ENCODE data around the gene TMEM128. TPM values are rescaled to one million over a fixed set of nuclear protein-coding genes. Genes with fewer than 3 reads are reported as not detected.
A peak's percentile ranks its signal among the peaks of the same experiment; 100 is the strongest.

The TMEM128 gene, protein sequence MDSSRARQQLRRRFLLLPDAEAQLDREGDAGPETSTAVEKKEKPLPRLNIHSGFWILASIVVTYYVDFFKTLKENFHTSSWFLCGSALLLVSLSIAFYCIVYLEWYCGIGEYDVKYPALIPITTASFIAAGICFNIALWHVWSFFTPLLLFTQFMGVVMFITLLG
- polyA plus RNA-seq (2012; ENCODE audit: insufficient read depth, insufficient read length) = 27.4 TPM

DNA sequence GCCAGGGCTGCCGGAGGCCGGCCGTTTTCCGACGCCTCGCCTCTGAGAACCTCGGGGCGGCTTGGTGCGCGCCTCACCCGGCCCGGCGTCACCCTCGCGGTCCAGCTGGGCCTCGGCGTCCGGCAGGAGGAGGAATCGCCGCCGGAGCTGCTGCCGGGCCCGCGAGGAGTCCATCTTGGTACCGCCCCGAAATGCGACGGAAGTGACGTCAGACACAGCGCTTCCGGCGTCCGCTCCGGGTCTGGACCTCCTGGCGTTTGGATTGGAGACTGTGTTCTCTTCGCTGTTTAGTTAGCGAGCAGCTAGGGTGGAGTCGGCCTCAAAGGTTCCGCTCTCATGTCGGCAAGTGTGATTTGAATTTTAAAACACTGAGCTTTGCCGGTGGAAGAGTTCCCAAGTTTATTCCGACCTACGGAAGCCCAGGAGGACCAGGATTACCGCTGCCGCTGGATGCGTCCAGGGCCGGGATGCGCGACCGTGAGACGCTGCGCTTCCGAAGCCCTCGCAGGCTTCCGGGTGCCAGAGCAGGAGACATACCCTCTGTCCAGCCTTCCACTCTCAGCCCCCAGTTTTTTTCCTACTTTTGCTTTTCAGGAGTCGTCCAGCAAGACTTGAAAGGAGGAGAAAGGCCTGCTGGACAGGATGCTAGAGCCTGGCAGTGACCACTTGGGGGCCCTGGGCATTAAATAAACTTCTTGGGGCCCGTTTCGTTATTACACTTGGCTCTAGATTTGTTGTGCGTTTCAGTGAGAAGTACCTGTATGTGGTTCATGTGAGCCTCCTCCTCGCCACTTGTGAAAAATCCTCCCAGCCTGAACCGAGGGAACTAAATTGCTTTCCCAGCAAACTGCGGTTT, at the start of gene TMEM128:
TMEM128 (minus strand) TSS at position 195 of the 856 bp plus-strand sequence; CDS start at position 174, 21 bp downstream.
- H3K4me3 ChIP-seq (ENCODE audit: low read length) = peak within 1 kb of the TSS; percentile 97
- DNase-seq (ENCODE audit: low read depth, low spot score) = peak; percentile 86

DNA sequence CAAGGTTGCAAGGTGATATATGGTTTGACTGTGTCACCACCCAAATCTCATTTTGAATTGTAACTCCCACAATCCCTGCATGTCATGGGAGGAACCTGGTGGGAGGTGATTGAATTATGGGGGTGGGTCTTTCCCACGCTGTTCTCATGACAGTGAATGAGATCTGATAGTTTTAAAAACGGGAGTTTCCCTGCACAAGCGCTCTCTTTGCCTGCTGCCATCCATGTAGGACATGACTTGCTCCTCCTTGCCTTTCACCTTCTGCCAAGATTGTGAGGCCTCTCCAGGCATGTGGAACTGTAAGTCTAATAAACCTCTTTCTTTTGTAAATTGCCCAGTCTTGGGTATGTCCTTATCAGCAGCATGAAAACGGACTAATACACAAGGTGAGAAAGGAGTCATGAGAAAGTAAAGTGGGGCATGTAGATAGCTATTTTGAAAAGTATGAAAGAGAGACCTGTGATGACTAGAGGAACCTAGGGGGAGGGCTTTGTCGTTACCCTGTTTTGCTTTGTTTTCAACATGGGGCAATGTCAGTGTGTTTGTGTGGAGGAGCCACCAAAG, 48.3 kb upstream of the TMEM128 start:
- H3K4me3 ChIP-seq (ENCODE audit: low read length) = no peak overlapping the region
- DNase-seq (ENCODE audit: low read depth, low spot score) = no peak

DNA sequence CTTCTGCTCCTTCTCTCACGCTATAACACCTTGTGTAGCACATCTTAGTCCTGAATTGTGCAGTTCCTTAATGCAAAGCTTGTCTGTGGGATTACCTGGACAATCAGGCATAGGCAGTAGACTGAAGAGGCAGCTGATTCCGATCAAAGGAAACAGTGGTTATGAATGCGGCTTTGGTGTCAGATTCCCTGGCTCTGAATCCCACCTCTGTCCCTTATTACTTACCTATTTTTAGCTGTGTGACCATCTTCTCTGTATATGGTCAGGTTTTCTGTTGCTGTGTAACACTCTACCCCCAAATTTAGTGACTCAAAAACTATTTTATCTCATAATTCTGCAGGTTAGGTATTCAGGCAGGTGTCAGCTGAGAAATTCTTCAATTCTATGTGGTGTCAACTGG, 45.3 kb upstream of the TMEM128 start:
- no peak overlapping the region for H3K4me3 ChIP-seq (ENCODE audit: low read length)
- no peak for DNase-seq (ENCODE audit: low read depth, low spot score)

DNA sequence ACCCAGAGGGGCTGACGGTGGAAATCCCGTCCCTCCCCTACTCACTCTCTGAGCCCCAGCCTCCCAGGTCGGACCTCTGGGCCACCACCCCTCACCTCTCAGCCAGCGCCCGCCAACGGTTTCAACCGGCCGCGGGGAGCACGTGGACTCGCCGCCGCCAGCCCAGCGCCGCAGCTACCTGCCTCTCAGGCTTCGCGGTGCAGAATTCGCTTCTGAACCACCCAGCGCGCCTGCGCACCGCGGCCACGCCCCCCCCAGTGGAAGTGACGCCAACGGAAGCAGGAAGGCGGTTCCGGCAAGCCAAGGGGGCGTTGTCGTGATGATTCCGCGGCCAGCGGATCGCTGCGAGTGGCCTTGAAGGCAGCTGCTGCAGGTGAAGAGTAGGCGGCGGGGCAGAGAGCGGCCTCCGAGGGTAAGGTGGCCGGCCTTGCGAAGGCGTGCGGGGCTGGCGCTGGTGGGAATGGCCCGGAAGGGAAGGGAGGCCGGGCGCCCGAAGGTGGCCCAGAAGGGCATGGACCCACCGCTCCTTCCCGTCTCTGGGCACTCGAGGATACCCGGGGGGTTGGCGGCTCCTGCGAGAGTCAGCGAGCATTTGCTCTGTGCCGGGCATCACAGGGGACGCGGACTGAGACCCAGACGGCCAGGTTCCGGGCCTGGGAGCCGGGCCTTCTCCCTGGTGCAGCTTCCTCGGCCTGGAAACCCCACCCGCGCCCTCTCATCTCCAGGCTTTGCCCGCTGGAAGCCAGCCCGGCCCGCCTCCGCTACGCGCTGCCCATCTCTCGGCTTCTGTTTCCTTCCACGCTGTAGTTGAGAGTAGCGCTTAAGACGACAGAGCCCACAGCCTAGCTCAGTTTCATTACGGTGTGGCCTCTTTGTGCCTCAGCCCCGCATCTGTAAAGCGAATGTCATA, 42.2 kb upstream of the TMEM128 start, which contains the start of the genes LYAR and ZBTB49:
LYAR (minus strand) TSS at position 214 of the 910 bp plus-strand sequence. CDS start 6,412 bp downstream, outside the sequence.
ZBTB49 (plus strand) TSS at position 311 of the 910 bp plus-strand sequence. CDS start 9,695 bp downstream, outside the sequence.
- H3K4me3 ChIP-seq (ENCODE audit: low read length) = peak within 1 kb of the TSS; percentile 98
- peak; percentile 78 for DNase-seq (ENCODE audit: low read depth, low spot score)

DNA sequence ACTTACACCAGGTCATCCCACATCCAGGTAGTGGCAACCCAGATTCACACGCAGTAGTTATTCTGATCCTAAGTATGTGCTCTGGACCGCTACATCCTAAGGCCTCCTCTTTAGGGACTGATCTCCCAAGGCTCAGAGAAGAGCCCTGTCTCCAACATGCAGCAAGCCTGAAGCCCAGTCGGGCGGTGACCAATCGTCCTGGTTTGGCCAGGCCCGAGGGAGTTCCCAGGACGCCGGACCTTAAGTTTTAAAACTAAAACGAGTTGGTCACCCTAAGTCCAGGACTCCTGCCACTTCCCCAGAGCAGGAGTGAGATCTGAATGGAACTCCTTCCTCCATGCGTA, 41.5 kb upstream of the TMEM128 start:
- H3K4me3 ChIP-seq (ENCODE audit: low read length) = peak overlapping the region; percentile 98
- no peak for DNase-seq (ENCODE audit: low read depth, low spot score)

DNA sequence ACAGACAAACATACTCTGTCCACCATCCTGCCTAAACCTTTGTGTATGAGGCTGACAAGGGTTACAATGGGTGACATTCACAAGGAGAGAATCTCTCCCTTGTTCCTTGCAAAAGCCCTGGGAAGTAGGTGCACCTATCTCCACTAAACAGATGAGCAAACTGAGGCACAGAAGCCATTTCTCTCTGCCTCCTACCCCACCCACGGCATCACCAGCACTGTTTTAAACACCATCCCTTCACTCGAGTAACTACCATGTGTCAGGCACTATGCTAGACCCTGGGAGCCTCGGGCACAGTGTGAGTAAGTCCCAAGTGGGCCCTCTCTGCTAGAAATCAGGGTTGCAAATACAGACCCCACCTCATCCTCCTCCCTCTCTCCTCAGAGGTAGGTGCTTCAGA, 41.0 kb upstream of the TMEM128 start:
- no peak for DNase-seq (ENCODE audit: low read depth, low spot score)
- peak overlapping the region; percentile 98 for H3K4me3 ChIP-seq (ENCODE audit: low read length)

DNA sequence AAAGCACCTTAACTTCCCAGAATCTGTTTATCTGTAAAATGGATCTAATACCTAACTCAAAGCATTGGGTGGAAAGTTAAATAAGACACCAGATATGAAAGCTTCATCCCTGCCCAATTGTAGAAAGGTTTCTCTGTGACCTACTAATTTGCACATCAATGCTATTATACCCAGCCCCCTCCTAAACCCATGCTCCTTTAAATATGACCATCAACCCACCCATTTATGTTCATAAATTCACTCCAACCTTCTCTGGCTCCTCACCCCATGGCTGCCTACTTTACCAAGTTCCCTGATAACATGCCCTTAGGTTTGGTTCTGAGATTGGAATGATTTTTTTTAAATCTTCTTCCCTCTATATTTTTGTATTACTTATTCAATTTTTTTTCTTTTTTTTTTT, 40.1 kb upstream of the TMEM128 start:
- DNase-seq (ENCODE audit: low read depth, low spot score) = no peak
- H3K4me3 ChIP-seq (ENCODE audit: low read length) = no peak overlapping the region

DNA sequence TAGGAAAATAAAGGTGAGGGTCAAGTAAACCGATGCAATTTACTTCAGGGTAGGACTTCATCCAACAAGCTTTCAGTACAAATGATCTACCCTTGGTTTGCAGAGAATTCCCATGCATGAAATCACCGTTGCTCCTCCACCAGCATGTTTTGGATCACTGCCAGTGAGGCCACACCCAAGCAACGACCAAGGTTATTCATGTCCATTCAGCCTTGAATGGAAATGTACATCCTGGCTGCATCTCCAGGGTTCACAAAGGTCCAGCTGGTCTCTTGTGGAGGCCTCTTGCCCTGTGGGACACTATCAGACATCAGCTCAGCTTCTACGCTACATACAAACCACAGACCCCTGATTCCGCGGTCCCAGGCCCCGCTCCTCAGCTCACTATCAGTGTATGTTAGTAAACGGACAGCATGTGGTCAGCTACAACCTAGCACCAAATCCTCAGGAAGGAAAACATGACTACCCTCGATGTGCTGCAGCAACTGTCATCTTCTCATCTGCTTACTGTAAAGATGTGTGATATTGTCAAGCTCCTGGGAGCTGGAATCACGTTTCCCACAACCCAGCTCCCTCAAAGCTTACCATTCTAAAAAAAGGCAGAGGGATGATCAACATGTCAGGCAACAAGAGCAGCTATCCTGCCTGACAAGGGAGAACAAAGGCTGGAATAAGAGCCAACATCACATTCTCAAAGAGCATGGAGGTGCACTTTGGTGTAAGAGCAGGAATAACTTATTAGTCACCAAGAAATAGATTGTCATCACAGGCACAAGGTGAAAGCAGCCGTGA, 37.0 kb upstream of the TMEM128 start:
- no peak for DNase-seq (ENCODE audit: low read depth, low spot score)
- H3K4me3 ChIP-seq (ENCODE audit: low read length) = no peak overlapping the region

DNA sequence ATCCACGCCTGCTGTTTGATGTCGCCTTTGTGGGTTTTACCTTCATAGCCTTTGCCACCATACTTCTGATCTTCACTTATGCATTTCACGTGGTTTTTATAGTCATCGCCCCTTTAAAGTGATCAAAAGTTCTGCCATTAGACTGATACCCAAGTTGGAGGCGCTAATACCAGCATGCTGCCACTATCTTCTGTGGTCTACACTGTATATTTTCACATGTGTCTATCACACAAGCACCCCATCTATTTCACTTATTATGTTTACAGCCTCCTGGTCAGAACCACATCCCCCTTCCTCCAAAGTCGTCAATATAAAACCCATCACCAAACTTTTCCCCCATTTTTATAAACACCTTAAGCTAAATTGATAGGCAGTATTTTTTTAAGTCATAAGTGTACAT, 33.8 kb upstream of the TMEM128 start:
- no peak overlapping the region for H3K4me3 ChIP-seq (ENCODE audit: low read length)
- DNase-seq (ENCODE audit: low read depth, low spot score) = peak; percentile 26

DNA sequence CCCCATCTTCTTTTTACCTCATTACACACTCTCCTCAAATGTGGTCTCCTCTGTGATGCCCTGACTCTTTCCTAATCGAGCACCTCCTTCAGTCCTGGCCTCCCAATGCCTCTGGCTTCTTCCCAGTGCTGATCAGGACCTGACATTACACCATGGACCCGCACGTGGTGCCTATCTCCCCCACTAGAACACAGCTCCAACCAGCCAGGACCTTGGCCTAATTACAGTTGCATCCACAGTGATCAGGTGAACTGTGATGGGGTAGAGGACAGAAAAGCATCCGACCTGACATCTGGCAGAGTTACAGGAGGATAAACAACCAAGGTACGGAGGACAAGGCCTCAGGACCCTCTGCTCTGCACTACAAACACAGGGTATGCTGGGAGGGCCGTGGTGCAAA, 29.5 kb upstream of the TMEM128 start:
- no peak overlapping the region for H3K4me3 ChIP-seq (ENCODE audit: low read length)
- no peak for DNase-seq (ENCODE audit: low read depth, low spot score)

DNA sequence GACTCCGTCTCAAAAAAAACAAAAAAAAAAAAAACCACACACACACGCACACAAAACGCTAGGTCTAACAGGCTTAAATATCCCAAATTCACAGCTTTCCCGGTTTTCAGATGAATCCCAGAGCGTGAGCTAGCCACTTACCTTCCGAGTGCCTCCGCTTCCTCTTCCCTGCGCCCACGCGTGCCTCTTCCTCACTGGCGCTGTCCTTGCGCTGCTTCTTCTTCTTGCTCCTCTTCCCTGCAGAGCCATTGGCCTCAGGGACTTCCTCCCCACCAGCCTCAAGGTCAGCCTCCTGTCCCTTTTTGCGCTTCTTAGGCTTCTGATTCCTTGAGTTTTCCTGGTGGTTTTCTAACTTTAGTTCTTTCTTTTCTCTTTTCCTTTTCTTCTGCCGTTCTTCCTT, 26.2 kb upstream of the TMEM128 start:
- DNase-seq (ENCODE audit: low read depth, low spot score) = no peak
- H3K4me3 ChIP-seq (ENCODE audit: low read length) = no peak overlapping the region

DNA sequence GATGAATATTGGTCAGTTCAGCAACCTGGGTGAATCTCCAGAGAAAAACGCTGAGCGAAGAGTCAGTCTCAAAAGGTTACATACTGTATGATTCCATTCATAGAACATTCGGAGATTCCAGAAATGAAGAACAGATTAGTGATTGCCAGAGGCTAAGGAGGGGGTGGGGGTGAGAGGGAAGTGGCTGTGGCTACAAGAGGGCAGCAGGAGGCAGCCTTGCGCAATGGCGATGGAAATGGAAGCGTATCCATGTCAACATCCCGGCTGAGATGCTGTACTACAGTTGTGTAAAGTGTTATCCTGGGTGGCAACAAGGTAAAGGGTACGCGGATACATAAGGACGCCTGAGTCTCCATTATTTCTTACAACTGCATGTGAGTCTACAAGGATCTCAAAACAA, 23.9 kb upstream of the TMEM128 start:
- DNase-seq (ENCODE audit: low read depth, low spot score) = no peak
- H3K4me3 ChIP-seq (ENCODE audit: low read length) = no peak overlapping the region

DNA sequence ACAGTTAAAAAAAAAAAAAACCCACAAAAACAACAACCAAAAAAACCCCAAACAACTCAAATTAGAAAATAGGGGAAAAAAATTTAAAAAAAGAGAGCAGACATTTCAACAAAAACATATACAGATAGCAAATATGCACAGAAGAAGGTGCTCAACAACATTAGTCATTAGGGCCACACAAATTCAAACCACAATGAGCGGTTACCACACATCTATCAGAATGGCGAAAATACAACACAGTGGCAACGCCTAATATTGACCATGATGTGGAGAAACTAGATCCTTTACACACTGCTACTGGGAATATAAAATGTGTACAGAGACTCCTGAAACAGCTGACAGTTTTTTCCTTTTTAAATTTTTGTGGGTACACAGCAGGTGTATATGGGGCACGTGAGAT, 22.5 kb upstream of the TMEM128 start:
- DNase-seq (ENCODE audit: low read depth, low spot score) = no peak
- H3K4me3 ChIP-seq (ENCODE audit: low read length) = no peak overlapping the region

DNA sequence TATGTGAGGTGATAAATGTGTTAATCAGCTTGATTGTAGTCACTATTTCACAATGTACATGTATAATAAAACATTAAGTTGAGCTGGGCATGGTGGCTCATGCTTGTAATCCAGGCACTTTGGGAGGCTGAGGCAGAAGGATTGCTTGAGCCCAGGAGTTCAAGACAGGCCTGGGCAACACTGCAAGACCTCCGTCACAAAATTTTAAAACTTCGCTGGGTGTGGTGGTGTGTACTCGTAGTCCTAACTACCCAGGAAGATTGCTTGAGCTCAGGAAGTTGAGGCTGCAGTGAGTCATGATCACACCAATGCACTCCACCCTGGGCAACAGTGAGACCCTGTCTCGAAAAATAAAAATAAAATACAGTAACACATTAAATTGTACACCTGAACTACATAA, 21.8 kb upstream of the TMEM128 start:
- DNase-seq (ENCODE audit: low read depth, low spot score) = no peak
- H3K4me3 ChIP-seq (ENCODE audit: low read length) = no peak overlapping the region

DNA sequence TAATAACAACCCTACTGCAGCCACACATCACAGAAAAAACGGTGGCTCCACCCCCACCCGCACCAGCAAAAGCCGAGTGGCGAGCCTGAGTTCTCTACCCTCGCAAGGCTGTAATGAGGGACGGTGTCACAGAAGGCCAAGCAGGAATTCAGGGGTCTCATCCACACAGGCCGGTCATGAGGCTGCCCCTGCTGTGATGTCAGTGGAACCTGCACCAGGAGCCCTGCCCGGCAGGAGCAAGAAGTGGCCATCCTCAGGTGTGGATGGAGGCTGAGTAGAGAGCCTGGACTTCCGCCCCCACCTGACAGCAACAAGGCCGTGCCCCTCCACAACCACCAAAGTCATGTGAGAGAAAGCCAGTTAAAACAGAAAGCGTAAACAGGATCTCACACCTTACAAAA, 21.3 kb upstream of the TMEM128 start:
- DNase-seq (ENCODE audit: low read depth, low spot score) = no peak
- no peak overlapping the region for H3K4me3 ChIP-seq (ENCODE audit: low read length)

DNA sequence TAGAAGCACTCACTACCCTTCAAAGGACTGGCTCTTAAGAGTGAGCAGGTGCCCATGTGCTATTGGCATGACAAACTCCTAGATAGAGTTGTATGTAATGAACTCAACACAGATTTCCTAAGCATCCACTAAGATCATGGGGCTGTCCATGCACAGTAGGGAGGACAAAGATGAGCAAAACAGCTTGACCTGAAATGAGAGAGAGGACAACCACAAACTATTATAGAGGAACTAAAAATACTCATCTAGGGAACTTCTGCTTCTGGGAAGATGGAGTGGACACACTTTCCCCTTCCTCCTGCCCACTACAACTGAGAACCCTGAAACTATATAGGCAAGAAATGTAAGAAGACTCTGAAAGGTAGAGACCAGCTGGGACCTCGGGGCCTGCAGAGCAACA, 20.8 kb upstream of the TMEM128 start:
- DNase-seq (ENCODE audit: low read depth, low spot score) = no peak
- H3K4me3 ChIP-seq (ENCODE audit: low read length) = no peak overlapping the region

DNA sequence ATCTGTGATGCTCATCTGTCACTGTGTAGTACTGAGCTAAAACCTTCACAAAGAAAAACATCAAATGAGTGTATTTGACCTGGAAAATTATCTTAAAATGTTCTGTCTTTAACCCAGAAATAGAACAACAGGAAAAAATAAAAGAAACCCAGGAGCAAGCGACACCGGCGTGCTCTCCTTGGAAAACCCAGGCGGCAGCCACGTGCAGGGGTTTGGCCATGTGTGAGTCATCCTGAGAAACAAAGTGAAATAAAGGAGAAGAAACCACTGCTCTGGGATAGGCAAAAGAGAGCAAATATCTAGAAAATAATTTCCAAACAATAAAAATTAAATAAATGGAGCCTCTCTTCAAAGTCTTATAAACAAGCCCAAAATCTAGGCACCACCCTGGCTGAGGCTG, 20.0 kb upstream of the TMEM128 start:
- no peak overlapping the region for H3K4me3 ChIP-seq (ENCODE audit: low read length)
- no peak for DNase-seq (ENCODE audit: low read depth, low spot score)

DNA sequence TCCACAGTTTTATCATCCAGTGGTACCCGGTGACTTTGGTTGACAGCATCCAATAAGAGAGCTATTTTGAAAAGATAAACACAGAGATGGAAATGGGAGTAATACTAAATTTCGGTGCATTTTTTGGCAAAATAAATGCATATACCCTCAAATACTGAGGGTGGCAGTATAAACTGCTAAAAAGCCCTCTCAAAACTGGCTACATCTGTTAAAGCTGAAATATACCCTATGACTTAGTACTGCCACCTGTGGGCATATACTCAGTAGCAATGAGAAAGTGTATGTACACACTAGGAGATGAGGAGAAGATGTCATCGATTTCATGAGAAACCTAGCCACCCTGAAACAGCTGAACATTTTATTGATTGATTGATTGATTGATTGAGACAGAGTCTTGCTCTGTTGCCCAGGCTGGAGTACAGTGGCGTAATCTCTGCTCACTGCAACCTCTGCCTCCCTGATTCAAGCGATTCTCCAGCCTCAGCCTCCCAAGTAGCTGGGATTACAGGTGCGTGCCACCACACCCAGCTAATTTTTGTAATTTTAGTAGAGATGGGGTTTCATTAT, 12.2 kb upstream of the TMEM128 start:
- DNase-seq (ENCODE audit: low read depth, low spot score) = peak; percentile 81
- no peak overlapping the region for H3K4me3 ChIP-seq (ENCODE audit: low read length)
